Body of pancreas (tissue), 4 donors: ENCODE data around the gene CCDC181.

ENCODE experiments used
- POLR2A ChIP-seq, 3 donors: fragments of 450-650 bp; IDR thresholded peaks; one replicate each; pipeline ENCODE4 v1.6.1; 2016; ENCODE audit warnings: antibody characterized with exemption in 3 of 3, mild to moderate bottlenecking in 2 of 3
- TF ChIP-seq, protein P1 (sequence below), 7 experiments: fragments of 450-650 bp in 4 of 7; fragments of 200-600 bp in 3 of 7; sonication (generic) in 3 of 7; IDR thresholded peaks; one replicate each; pipeline ENCODE4 v1.5.1; 2016 to 2019; ENCODE audit warnings: antibody characterized with exemption in 7 of 7

DNA sequence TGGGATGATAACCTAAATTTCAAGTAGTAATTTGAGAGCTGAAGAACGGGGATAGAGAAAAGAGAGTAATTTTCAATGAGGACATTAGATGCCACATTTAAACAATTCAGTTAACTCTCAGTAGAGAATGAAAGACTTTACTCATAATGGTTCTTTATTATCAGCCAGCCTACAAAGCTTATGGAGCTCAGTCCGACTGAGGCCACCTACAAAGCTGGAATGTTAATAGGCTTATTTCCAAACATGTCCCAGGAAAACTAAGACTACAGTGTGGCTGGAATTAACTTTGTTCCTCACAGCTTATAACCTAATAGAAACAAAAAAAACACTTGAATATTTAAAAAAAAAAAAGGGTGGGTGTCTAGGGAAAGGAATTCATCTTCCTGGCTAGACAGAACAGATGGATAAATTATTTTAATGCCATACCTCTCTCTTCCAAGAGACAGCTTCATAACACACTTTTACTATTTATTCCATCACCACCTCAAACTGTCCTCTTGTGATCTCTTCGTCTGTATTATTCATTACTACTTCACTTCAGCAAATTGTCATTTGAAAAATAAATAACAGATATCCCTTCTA, 48.6 kb upstream of the CCDC181 start:
- TF ChIP-seq, protein P1, sequence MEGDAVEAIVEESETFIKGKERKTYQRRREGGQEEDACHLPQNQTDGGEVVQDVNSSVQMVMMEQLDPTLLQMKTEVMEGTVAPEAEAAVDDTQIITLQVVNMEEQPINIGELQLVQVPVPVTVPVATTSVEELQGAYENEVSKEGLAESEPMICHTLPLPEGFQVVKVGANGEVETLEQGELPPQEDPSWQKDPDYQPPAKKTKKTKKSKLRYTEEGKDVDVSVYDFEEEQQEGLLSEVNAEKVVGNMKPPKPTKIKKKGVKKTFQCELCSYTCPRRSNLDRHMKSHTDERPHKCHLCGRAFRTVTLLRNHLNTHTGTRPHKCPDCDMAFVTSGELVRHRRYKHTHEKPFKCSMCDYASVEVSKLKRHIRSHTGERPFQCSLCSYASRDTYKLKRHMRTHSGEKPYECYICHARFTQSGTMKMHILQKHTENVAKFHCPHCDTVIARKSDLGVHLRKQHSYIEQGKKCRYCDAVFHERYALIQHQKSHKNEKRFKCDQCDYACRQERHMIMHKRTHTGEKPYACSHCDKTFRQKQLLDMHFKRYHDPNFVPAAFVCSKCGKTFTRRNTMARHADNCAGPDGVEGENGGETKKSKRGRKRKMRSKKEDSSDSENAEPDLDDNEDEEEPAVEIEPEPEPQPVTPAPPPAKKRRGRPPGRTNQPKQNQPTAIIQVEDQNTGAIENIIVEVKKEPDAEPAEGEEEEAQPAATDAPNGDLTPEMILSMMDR (IDR thresholded peaks at IDR 0.05): no peak
- no peak for TF ChIP-seq POLR2A (IDR thresholded peaks at IDR 0.05)
